K562 (cell line): ENCODE results near the gene TRIM60. TPM values are rescaled to one million over a fixed set of nuclear protein-coding genes. Genes with fewer than 3 reads are reported as not detected.

Source experiments
- CBFA2T3 ChIP-seq: fragments of 450-650 bp; IDR thresholded peaks from 2 replicates; pipeline ENCODE4 v1.6.1; 2017
- KDM4B ChIP-seq, 2 experiments: fragments of 450-650 bp in 1 of 2; sonication (generic) in 1 of 2; IDR thresholded peaks; 2 replicates each; pipeline ENCODE4 v1.6.1; 2016 to 2017; ENCODE audit warnings: borderline replicate concordance in 2 of 2, antibody characterized with exemption in 1 of 2, low read depth in 1 of 2, mild to moderate bottlenecking in 1 of 2
- MEIS2 ChIP-seq: fragments of 450-650 bp; IDR thresholded peaks from 2 replicates; pipeline ENCODE4 v1.6.1; 2014; ENCODE audit warnings: mild to moderate bottlenecking; ENCODE audit not compliant: partially characterized antibody
- POLR3A ChIP-seq: IDR thresholded peaks from 2 replicates; pipeline ENCODE4 v1.6.1; 2011; ENCODE audit warnings: borderline replicate concordance, mild to moderate bottlenecking, moderate library complexity; ENCODE audit not compliant: insufficient read length, insufficient read depth; ENCODE audit errors: extremely low read depth
- SIN3A ChIP-seq, 2 experiments: fragments of 150-350 bp in 1 of 2; IDR thresholded peaks; 2 replicates each; pipeline ENCODE4 v1.6.1; 2011 to 2016; ENCODE audit warnings: borderline replicate concordance in 2 of 2, low read depth in 2 of 2, low read length in 2 of 2, mild to moderate bottlenecking in 2 of 2, moderate library complexity in 2 of 2; ENCODE audit not compliant: control insufficient read depth in 1 of 2
- SMARCE1 ChIP-seq: fragments of 450-650 bp; IDR thresholded peaks from 2 replicates; pipeline ENCODE4 v1.7.1; 2016; ENCODE audit warnings: mild to moderate bottlenecking
- SMC3 ChIP-seq: conservative IDR thresholded peaks from 2 replicates; pipeline ENCODE4 v1.6.1; 2011; ENCODE audit warnings: low read depth, low read length, improper control_type of control experiment; ENCODE audit not compliant: insufficient read depth
- TAL1 ChIP-seq: fragments of 450-650 bp; IDR thresholded peaks from 2 replicates; pipeline ENCODE4 v1.6.1; 2016; ENCODE audit warnings: mild to moderate bottlenecking
- ZC3H4 ChIP-seq: sonication (generic); formaldehyde crosslinking; IDR thresholded peaks from 2 replicates; pipeline ENCODE4 v1.9.0; 2021; ENCODE audit warnings: missing genetic modification reagents, borderline replicate concordance
- polyA plus RNA-seq, 8 experiments: library from polyadenylated mRNA; depleted of rRNA in 4 of 8; stranded (reverse) in 5 of 8; unstranded in 3 of 8; fragments of >200 nt; fragmentation: Nextera tagmentation in 2 of 8; fragmentation: Illumina TruSeq in 1 of 8; extraction: Ambion mirVana in 2 of 8; extraction: Trizol in 1 of 8; gene quantifications; 2 replicates each; pipeline versions ENCODE4 v1.2.1 to v1.2.3, GENCODE V29; 2011 to 2014; ENCODE audit warnings: inconsistent platforms in 1 of 8, missing spikeins in 1 of 8
- total RNA-seq, 7 experiments: library from RNA; depleted of rRNA in 6 of 7; stranded (reverse); fragments of >200 nt in 6 of 7; fragmentation: Illumina TruSeq in 2 of 7; extraction: Trizol in 2 of 7; gene quantifications; 2 replicates each; pipeline versions ENCODE4 v1.2.1 to v1.2.3, GENCODE V29; 2011 to 2021; ENCODE audit warnings: low replicate concordance in 1 of 7
- TF ChIP-seq, protein P1 (sequence below): fragments of 250-450 bp; sonication (Bioruptor Pico); IDR thresholded peaks from 2 replicates; pipeline ENCODE4 v1.4.0; 2020; ENCODE audit warnings: mild to moderate bottlenecking, moderate library complexity

The TRIM60 gene
- total and polyA plus RNA-seq, 9 of the 15 experiments (the other 6 are each of a cell fraction or from before 2014, with no cell fraction given): not detected

DNA sequence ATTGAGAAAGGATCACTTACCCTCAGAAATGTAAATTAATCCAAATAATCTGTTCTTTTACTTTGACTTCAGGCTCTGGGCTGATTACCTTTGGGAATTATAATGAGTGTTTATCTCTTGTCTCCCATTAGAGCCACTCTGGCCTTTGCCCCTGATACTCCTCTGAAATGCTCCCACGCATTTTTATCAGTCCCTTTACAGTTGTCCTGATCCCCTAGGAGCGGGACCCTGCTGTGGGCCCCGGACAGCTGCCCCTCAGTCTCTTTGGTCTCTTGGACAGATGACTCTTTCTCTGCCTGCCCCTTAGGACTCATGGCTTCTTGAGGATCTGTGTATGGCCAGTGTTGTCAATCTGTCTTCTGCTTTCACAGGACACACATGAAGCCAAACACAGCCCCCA, 20.8 kb downstream of the TRIM60 start (continued):
- TF ChIP-seq ZC3H4 (CRISPR knock-in tag): no peak
- no peak for TF ChIP-seq SMARCE1
- no peak for TF ChIP-seq POLR3A
- no peak for TF ChIP-seq KDM4B (IDR thresholded peaks at IDR 0.05; ENCODE audit: borderline replicate concordance in 2 of 2, low read depth in 1 of 2)
- peak; percentile 29; the same call in 1 of the 2 replicates for TF ChIP-seq TAL1
- no peak for TF ChIP-seq SIN3A (IDR thresholded peaks at IDR 0.05; ENCODE audit: borderline replicate concordance in 2 of 2, control insufficient read depth in 1 of 2, low read depth in 2 of 2, low read length in 2 of 2)
- TF ChIP-seq, protein P1, sequence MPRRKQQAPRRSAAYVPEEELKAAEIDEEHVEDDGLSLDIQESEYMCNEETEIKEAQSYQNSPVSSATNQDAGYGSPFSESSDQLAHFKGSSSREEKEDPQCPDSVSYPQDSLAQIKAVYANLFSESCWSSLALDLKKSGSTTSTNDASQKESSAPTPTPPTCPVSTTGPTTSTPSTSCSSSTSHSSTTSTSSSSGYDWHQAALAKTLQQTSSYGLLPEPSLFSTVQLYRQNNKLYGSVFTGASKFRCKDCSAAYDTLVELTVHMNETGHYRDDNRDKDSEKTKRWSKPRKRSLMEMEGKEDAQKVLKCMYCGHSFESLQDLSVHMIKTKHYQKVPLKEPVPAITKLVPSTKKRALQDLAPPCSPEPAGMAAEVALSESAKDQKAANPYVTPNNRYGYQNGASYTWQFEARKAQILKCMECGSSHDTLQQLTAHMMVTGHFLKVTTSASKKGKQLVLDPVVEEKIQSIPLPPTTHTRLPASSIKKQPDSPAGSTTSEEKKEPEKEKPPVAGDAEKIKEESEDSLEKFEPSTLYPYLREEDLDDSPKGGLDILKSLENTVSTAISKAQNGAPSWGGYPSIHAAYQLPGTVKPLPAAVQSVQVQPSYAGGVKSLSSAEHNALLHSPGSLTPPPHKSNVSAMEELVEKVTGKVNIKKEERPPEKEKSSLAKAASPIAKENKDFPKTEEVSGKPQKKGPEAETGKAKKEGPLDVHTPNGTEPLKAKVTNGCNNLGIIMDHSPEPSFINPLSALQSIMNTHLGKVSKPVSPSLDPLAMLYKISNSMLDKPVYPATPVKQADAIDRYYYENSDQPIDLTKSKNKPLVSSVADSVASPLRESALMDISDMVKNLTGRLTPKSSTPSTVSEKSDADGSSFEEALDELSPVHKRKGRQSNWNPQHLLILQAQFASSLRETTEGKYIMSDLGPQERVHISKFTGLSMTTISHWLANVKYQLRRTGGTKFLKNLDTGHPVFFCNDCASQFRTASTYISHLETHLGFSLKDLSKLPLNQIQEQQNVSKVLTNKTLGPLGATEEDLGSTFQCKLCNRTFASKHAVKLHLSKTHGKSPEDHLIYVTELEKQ (CRISPR knock-in tag): no peak
- TF ChIP-seq CBFA2T3: peak; percentile 67
- no peak for TF ChIP-seq SMC3
- no peak for TF ChIP-seq MEIS2
- TF ChIP-seq, all 486 proteins: peak for 7
